Fibroblast of lung (primary cell): ENCODE measurements around the gene PFDN2. TPM values are rescaled to one million over a fixed set of nuclear protein-coding genes. Genes with fewer than 3 reads are reported as not detected.
A peak's percentile ranks its signal among the peaks of the same experiment; 100 is the strongest.

Source experiments
- DNase-seq, 2 donors: peaks; one replicate each; pipeline versions ENCODE4 v3.0.0 to v3.0.0-alpha.2; 2010; ENCODE audit warnings: low read depth in 2 of 2
- H2AFZ ChIP-seq: 2 replicates; pipeline ENCODE4 v1.5.1; 2012; ENCODE audit warnings: low read length, control low read depth, inconsistent platforms
- H3K27ac ChIP-seq: 2 replicates; pipeline ENCODE4 v1.5.1; 2011; ENCODE audit warnings: low read length, control low read depth; ENCODE audit not compliant: insufficient read depth
- H3K27me3 ChIP-seq: 2 replicates; pipeline ENCODE4 v1.5.1; 2011; ENCODE audit warnings: mild to moderate bottlenecking, low read length; ENCODE audit not compliant: control insufficient read depth, insufficient read depth
- H3K36me3 ChIP-seq: 2 replicates; pipeline ENCODE4 v1.5.1; 2011; ENCODE audit warnings: low read length; ENCODE audit not compliant: control insufficient read depth, insufficient read depth
- H3K4me1 ChIP-seq: 2 replicates; pipeline ENCODE4 v1.5.1; 2011; ENCODE audit warnings: low read length; ENCODE audit not compliant: control insufficient read depth, insufficient read depth; ENCODE audit errors: extremely low read depth
- H3K4me2 ChIP-seq: 2 replicates; pipeline ENCODE4 v1.5.1; 2011; ENCODE audit warnings: low read length, control low read depth; ENCODE audit not compliant: insufficient read depth; ENCODE audit errors: extremely low read depth
- H3K4me3 ChIP-seq, 4 experiments: fragments of 200-600 bp in 1 of 4; sonication (generic) in 1 of 4; replicated peaks in 1 of 4; 2 replicates each; pipeline ENCODE4 v1.5.1; 2011 to 2016; ENCODE audit warnings: low read length in 4 of 4, low read depth in 3 of 4, mild to moderate bottlenecking in 3 of 4, control low read depth in 2 of 4, inconsistent platforms in 1 of 4, mixed read lengths in 1 of 4; ENCODE audit not compliant: insufficient read depth in 1 of 4; ENCODE audit errors: control extremely low read depth in 1 of 4
- H3K79me2 ChIP-seq: 2 replicates; pipeline ENCODE4 v1.5.1; 2012; ENCODE audit warnings: mild to moderate bottlenecking, low read length, inconsistent platforms; ENCODE audit not compliant: control insufficient read depth, insufficient read depth
- H3K9ac ChIP-seq: 2 replicates; pipeline ENCODE4 v1.5.1; 2011; ENCODE audit warnings: mild to moderate bottlenecking, low read length, control low read depth; ENCODE audit not compliant: insufficient read depth
- H3K9me3 ChIP-seq: 2 replicates; pipeline ENCODE4 v1.5.1; 2012; ENCODE audit warnings: low read depth, low read length; ENCODE audit not compliant: control insufficient read depth, insufficient read depth
- H4K20me1 ChIP-seq: 2 replicates; pipeline ENCODE4 v1.5.1; 2011; ENCODE audit warnings: low read length; ENCODE audit not compliant: control insufficient read depth, insufficient read depth; ENCODE audit errors: extremely low read depth
- CTCF ChIP-seq, 2 donors: IDR thresholded peaks in 1 of 2; conservative IDR thresholded peaks in 1 of 2; 1 replicate in 1 of 2; 2 replicates in 1 of 2; pipeline ENCODE4 v1.5.1; 2011 to 2012; ENCODE audit warnings: low read length in 2 of 2, control low read depth in 1 of 2, inconsistent platforms in 1 of 2, low read depth in 1 of 2, mild to moderate bottlenecking in 1 of 2
- EZH2 ChIP-seq: IDR thresholded peaks from 2 replicates; pipeline ENCODE4 v1.5.1; 2012; ENCODE audit warnings: low read length, control low read depth, mild to moderate bottlenecking; ENCODE audit errors: missing control alignments
- polyA plus RNA-seq, 2 donors: library from polyadenylated mRNA; depleted of rRNA in 1 of 2; stranded (reverse) in 1 of 2; unstranded in 1 of 2; fragments of >200 nt; gene quantifications; 2 replicates each; pipeline ENCODE4 v1.2.1, GENCODE V29; 2011 to 2012; ENCODE audit warnings: missing spikeins in 1 of 2
- total RNA-seq: library from RNA; depleted of rRNA; stranded (reverse); fragments of >200 nt; gene quantifications from 2 replicates; pipeline ENCODE4 v1.2.1, GENCODE V29; 2014

Gene PFDN2
- total and polyA plus RNA-seq, 2 donors (not counting 1 experiment from before 2014, with no cell fraction given), result 39.6 to 145 TPM

DNA sequence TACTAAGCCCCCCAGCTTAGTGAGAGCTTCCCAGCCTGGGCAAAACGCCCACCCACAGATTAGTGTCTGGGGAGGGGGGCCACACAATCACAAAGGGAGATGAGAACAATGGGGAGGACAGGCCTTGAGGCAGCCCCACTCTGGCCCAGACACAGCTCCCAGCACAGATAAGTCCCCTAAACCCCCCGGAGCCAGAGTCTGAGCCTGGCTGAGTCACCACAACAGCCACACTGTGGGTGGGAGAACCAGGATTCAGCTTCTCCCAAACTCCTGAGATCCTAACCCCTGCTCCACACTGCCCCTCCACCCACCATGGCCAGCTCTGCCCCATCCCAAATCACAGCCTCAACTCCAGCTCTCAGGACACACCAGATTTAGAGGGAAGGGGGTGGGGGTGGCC, 32.7 kb downstream of the PFDN2 start:
- Histone ChIP-seq H3K4me3 (no peak overlapping the region), H3K27me3 (no peaks in the 10 kb centered on the region), H3K4me2 (no peak overlapping the region), H3K9me3 (no peaks in the 10 kb centered on the region), H4K20me1 (no peaks in the 10 kb centered on the region), H3K36me3 (no peaks in the 10 kb centered on the region), H3K4me1 (peaks cover 21% of the 10 kb centered on the region), H3K27ac (no peak overlapping the region), H3K79me2 (no peaks in the 10 kb centered on the region), H2AFZ (no peak overlapping the region), H3K9ac (no peak overlapping the region)
- peak in 1 of 2 donors; percentile 43 for DNase-seq
- TF ChIP-seq CTCF (conservative IDR thresholded peaks at IDR 0.05 in 1 of 2, IDR thresholded peaks at IDR 0.05 in 1 of 2; ENCODE audit: low read depth in 1 of 2, low read length in 2 of 2) (no peak), EZH2 (no peak)

DNA sequence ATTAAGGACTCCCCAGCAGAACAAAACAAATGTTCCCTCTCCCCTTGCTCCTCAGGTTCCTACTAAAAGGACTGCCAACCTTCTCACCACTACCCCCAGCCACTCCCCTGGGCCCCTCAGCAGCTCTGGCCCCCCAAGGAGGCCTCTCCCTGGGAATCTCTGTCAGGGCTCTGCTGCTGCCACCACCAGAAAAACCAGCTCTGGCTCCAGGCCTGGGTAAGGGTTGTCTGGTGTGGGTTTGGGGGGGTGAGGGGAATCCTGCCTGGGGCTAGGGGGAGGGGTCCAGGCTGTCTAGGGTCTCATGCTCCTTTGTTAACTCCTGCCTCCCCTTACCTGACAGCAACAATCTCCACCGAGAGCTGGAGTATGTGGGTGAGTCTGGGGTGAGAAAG, 33.2 kb downstream of the PFDN2 start:
- no peak for DNase-seq

More for the DNA sequence above, 33.2 kb downstream of the PFDN2 start:
- Histone ChIP-seq H3K4me3 (no peak overlapping the region), H3K9ac (no peak overlapping the region), H3K79me2 (no peaks in the 10 kb centered on the region), H3K36me3 (no peaks in the 10 kb centered on the region), H3K27ac (no peak overlapping the region), H3K27me3 (no peaks in the 10 kb centered on the region), H3K4me2 (no peak overlapping the region), H3K9me3 (no peaks in the 10 kb centered on the region), H4K20me1 (no peaks in the 10 kb centered on the region), H3K4me1 (peaks cover 21% of the 10 kb centered on the region), H2AFZ (no peak overlapping the region)
- TF ChIP-seq CTCF (conservative IDR thresholded peaks at IDR 0.05 in 1 of 2, IDR thresholded peaks at IDR 0.05 in 1 of 2; ENCODE audit: low read depth in 1 of 2, low read length in 2 of 2) (no peak), EZH2 (no peak)
